BLaER1 treated with 17β-estradiol and CSF1 and Interleukin-3, amounts not matched to agents 10 nM and 100 nM (cell line): ENCODE data around the gene OGA.

Experiments used
- H3K27ac ChIP-seq, 11 experiments: shearing (Covaris generic); formaldehyde crosslinking; 2 replicates each; pipeline ENCODE4 v1.8.1; 2022
- H3K27me3 ChIP-seq, 11 experiments: shearing (Covaris generic); formaldehyde crosslinking; 2 replicates each; pipeline ENCODE4 v1.8.1; 2022
- H3K36me3 ChIP-seq, 11 experiments: shearing (Covaris generic); formaldehyde crosslinking; 2 replicates each; pipeline ENCODE4 v1.8.1; 2022
- H3K4me1 ChIP-seq, 10 experiments: shearing (Covaris generic); formaldehyde crosslinking; 2 replicates each; pipeline ENCODE4 v1.8.1; 2022
- H3K4me2 ChIP-seq, 11 experiments: shearing (Covaris generic); formaldehyde crosslinking; 2 replicates each; pipeline ENCODE4 v1.8.1; 2022
- H3K4me3 ChIP-seq, 10 experiments: shearing (Covaris generic); formaldehyde crosslinking; 2 replicates each; pipeline ENCODE4 v1.8.1; 2022
- H3K9ac ChIP-seq, 11 experiments: shearing (Covaris generic); formaldehyde crosslinking; 2 replicates each; pipeline ENCODE4 v1.8.1; 2022
- H3K9me3 ChIP-seq, 11 experiments: shearing (Covaris generic); formaldehyde crosslinking; replicated peaks in 1 of 11; 2 replicates each; pipeline ENCODE4 v1.8.1; 2022
- H4K20me1 ChIP-seq, 11 experiments: shearing (Covaris generic); formaldehyde crosslinking; 2 replicates each; pipeline ENCODE4 v1.8.1; 2022
- Cebpa-rat ChIP-seq, 11 experiments: shearing (Covaris generic); IDR thresholded peaks; 2 replicates each; pipeline ENCODE4 v1.8.1; 2022

The OGA gene

DNA sequence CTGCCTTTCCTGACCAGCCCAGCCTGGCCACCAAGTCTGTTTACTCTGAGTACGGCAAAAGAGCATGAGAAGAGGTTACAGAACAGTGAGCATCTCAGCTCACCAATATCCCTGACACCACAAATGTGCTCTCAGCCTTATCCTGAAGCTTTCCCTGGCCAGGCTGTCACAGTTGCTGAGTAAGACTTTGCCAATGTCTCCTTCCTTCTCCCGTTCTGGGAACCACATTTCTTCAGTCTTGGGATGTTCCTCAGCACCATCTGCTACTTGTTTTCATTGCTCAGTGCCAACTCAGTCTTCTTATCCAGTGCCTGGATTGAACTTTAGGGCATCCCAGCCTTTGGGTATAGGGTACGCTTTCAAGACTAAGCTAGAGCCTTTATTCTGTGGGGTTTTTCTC is 32.5 kb upstream of the OGA start:
- TF ChIP-seq Cebpa-rat (IDR thresholded peaks at IDR 0.05) = no peak
- H3K4me2 ChIP-seq = peak overlapping the region in 2 of 11 experiments; percentile 6 to 15; a peak in 1 of 22 replicates
- peaks cover 11 to 92% (median 54%) of the 10 kb centered on the region in 11 experiments for H4K20me1 ChIP-seq
- no peak overlapping the region for H3K9ac ChIP-seq
- no peaks in the 10 kb centered on the region for H3K27me3 ChIP-seq
- no peak overlapping the region for H3K27ac ChIP-seq
- H3K4me1 ChIP-seq = peaks cover 0 to 49% (median 20%) of the 10 kb centered on the region in 10 experiments; a peak in 16 of 20 replicates
- no peaks in the 10 kb centered on the region for H3K9me3 ChIP-seq
- peaks cover 19 to 71% (median 51%) of the 10 kb centered on the region in 11 experiments for H3K36me3 ChIP-seq
- H3K4me3 ChIP-seq = no peak overlapping the region

DNA sequence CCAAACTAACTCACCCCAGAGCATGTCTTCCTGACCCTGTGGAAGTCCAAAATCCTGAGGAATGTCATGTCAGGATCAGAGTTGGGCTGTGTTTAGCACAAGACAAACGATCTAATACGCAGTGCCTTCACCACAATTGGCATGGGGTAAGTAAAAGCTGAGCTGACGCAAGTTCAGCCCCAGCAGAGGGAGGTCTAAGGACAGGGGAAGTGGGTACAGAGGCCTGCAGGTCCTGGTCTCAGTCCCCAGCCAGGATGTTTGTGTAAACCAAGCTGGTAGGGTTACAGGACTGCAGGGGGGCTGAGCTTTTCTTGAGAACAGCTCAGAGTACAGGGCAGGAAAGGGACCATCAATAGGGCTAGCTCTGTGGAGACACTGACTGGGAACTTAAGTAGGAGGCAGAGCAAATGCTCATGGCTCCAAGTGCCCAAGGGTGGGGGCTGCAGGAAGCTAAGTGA is 30.7 kb upstream of the OGA start:
- no peak overlapping the region for H3K4me3 ChIP-seq
- no peak for TF ChIP-seq Cebpa-rat (IDR thresholded peaks at IDR 0.05)
- peaks cover 0 to 52% (median 20%) of the 10 kb centered on the region in 10 experiments; a peak in 16 of 20 replicates for H3K4me1 ChIP-seq
- peaks cover 27 to 96% (median 72%) of the 10 kb centered on the region in 11 experiments for H4K20me1 ChIP-seq
- peaks cover 24 to 88% (median 60%) of the 10 kb centered on the region in 11 experiments for H3K36me3 ChIP-seq
- peaks cover 0 to 4% (median 0%) of the 10 kb centered on the region in 11 experiments; a peak in 1 of 22 replicates for H3K27me3 ChIP-seq
- H3K9ac ChIP-seq = peak overlapping the region in 4 of 11 experiments; percentile 12 to 34 (median 20); a peak in 3 of 22 replicates
- peak overlapping the region in 8 of 11 experiments; percentile 10 to 49 (median 34); a peak in 10 of 22 replicates for H3K27ac ChIP-seq
- peak overlapping the region in 9 of 11 experiments; percentile 2 to 76 (median 62); a peak in 14 of 22 replicates for H3K4me2 ChIP-seq
- H3K9me3 ChIP-seq = no peaks in the 10 kb centered on the region

DNA sequence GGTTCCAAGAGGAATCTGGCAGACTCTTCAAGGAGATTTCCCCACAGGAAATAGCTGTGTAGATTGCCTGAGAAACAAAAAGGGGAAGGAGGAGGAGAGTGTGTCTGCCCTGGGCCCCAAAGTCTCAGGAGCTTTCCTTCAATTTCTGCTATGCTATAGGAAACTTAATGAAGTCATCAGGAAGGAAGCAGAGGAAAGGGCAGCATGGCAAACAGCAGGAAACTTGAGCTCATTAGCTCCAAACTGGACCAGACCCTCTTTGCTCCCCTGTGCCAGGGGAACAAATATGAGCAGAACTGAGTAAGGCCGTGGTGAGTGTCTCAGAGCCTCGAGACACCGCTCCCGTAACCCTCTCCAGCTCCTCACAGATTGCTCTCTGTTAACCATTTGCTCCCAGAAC is 30.2 kb upstream of the OGA start:
- H3K36me3 ChIP-seq = peaks cover 24 to 85% (median 60%) of the 10 kb centered on the region in 11 experiments
- H3K4me1 ChIP-seq = peaks cover 0 to 52% (median 20%) of the 10 kb centered on the region in 10 experiments; a peak in 16 of 20 replicates
- peaks cover 0 to 4% (median 0%) of the 10 kb centered on the region in 11 experiments; a peak in 1 of 22 replicates for H3K27me3 ChIP-seq
- H3K9ac ChIP-seq = peak overlapping the region in 5 of 11 experiments; percentile 1 to 34 (median 20); a peak in 3 of 22 replicates
- no peak overlapping the region for H3K4me3 ChIP-seq
- H4K20me1 ChIP-seq = peaks cover 30 to 93% (median 73%) of the 10 kb centered on the region in 11 experiments
- peak overlapping the region in 9 of 11 experiments; percentile 2 to 76 (median 62); a peak in 14 of 22 replicates for H3K4me2 ChIP-seq
- TF ChIP-seq Cebpa-rat (IDR thresholded peaks at IDR 0.05) = no peak
- peak overlapping the region in 8 of 11 experiments; percentile 10 to 49 (median 34); a peak in 12 of 22 replicates for H3K27ac ChIP-seq
- no peaks in the 10 kb centered on the region for H3K9me3 ChIP-seq

DNA sequence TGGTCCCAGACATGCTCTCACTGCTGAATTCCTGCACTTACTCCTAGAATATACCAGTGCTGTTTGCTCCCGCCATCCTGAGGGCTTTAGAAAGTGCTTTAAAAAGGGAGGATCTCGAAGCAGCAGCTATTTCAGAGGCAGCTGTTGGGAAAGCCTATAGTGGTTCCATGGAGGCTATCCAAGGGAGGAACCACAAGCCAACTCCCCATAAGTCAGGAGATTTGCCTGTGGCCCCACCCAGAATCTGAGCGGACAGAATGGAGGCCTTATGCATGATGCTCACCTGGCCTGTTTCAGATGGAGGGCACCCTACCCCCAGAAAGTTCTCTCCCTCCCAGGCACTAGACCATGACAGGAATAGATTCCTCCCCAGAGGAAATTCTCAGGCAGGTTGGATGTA is 27.6 kb upstream of the OGA start:
- no peak for TF ChIP-seq Cebpa-rat (IDR thresholded peaks at IDR 0.05)
- H3K4me2 ChIP-seq = no peak overlapping the region
- H3K36me3 ChIP-seq = peaks cover 21 to 65% (median 51%) of the 10 kb centered on the region in 11 experiments
- no peak overlapping the region for H3K9ac ChIP-seq
- H3K4me3 ChIP-seq = no peak overlapping the region
- peaks cover 10 to 56% (median 34%) of the 10 kb centered on the region in 10 experiments for H3K4me1 ChIP-seq
- no peak overlapping the region for H3K27ac ChIP-seq
- H3K27me3 ChIP-seq = peaks cover 0 to 27% (median 13%) of the 10 kb centered on the region in 11 experiments; a peak in 15 of 22 replicates
- peaks cover 47 to 93% (median 77%) of the 10 kb centered on the region in 11 experiments for H4K20me1 ChIP-seq
- H3K9me3 ChIP-seq = no peaks in the 10 kb centered on the region

DNA sequence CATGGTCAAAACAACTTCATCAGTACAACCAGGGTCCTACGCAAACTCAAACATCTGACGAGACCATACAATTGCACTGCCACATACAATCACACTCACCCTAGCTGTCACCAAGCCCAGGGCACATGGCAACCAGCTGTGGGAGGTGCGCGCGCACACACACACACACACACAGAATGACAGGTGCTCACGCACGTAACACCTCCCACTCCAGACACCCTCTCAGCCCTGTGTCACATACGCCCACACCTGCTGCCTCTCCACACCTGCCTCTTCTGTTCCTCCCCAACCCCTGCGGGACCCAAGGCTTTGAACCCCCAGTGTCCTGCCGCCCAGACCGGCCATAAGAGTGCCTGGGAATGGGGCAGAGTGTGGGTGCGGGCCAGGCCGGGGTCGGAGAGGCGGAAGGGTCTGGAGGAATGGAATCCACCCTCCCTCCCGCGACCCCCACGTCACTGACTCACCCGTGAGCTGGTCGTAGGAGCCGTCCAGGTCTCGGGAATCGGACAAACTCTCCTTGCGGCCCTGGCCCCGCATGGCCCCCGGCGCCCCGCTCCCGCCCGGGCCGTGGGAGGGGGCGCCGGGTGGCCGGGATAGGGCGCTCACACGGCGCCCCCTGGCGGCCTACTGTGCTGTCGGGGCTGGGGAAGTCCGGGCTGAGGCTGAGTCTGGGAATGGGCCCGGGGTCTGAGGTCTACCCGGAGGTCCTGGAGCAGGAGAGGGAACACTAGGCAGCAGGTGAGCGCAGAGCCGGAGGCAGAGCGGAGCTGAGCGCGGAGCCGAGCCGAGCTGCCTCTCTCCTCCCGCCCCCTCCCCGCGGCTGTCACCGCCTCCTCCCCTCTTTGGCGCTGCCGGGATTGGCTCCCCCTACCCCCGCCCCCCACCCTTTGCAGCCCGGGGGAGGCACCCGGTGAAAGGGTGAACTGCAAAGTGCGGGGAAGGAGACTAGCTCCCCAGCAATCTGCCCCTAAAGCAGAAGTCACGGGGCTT is 25.1 kb upstream of the OGA start, which contains the start of gene KCNIP2:
Gene KCNIP2, minus strand, starts transcription at position 769 of the 990 bp plus-strand sequence. Its CDS starts 232 bp downstream, at position 537.
- Histone ChIP-seq H3K4me3 (no peak within 1 kb of the TSS), H3K36me3 (peaks cover 13 to 43% (median 36%) of the 10 kb centered on the region in 11 experiments; a peak in 21 of 22 replicates), H4K20me1 (peaks cover 57 to 95% (median 84%) of the 10 kb centered on the region in 11 experiments), H3K27ac (no peak within 1 kb of the TSS), H3K4me2 (peak within 1 kb of the TSS in 2 of 11 experiments; percentile 23 to 43; a peak in 2 of 22 replicates), H3K4me1 (peaks cover 20 to 39% (median 32%) of the 10 kb centered on the region in 10 experiments), H3K27me3 (peaks cover 0 to 27% (median 13%) of the 10 kb centered on the region in 11 experiments; a peak in 15 of 22 replicates), H3K9ac (no peak within 1 kb of the TSS), H3K9me3 (no peaks in the 10 kb centered on the region)
- TF ChIP-seq Cebpa-rat (IDR thresholded peaks at IDR 0.05) = no peak

DNA sequence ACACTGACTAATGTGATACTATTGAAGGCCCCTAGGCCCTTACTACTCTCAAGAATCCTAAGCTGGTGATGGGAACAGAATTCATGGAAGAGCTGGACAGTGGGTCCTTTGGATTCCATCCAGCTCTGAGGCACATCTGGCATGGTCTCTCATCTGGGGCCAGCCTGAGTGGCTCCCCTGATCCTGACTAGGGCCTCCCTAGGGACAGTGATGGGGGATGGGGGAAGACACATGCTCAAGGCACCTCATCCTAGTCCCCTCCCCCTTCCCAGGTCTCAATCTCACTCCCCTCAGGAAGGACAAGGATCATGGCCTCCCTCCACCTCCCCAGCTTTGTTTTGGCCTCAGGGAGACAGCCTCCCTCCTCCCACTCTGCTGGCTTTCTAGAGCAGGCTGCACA is 23.6 kb upstream of the OGA start:
- Histone ChIP-seq H3K4me1 (peaks cover 15 to 31% (median 27%) of the 10 kb centered on the region in 10 experiments), H3K27me3 (peaks cover 0 to 27% (median 13%) of the 10 kb centered on the region in 11 experiments; a peak in 15 of 22 replicates), H3K9ac (no peak overlapping the region), H3K9me3 (no peaks in the 10 kb centered on the region), H4K20me1 (peaks cover 57 to 94% (median 69%) of the 10 kb centered on the region in 11 experiments), H3K27ac (no peak overlapping the region), H3K36me3 (peaks cover 7 to 28% (median 21%) of the 10 kb centered on the region in 11 experiments; a peak in 21 of 22 replicates), H3K4me3 (no peak overlapping the region), H3K4me2 (peak overlapping the region; percentile 85 to 97 (median 91))
- TF ChIP-seq Cebpa-rat (IDR thresholded peaks at IDR 0.05) = no peak

DNA sequence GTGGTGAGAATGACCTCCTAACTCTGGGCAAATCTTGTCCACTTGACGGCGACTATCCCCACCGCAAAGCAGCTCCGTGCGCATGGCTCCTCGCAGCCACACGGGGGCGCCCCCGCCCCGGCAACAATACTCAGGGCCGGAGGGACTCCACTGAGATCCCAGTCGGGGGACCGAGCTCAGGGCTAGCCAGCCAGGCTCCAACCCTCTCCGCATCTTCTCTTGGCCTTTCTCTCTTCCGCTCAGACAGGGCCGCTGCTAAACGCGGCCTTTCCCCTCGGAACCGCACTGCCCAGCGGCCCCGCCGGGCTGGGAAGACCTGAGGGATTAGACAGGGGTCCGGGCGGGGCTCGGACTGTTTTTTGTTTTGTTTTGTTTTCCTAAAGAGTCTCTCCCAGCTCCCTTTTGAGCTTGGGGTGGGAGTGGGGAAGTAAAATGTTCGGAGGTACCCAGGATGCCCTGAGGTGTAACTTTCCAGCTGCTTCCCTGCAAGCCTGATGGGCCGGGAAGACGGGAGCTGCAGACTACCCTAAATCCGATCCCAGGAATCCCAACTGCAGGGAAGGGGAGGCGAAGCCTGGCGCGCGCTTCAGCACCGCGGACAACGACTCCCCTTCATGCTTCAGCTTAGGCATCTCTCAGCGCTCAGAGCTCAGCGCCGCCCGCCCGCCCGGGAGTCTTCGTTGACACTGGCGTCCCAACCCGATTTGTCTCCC is 22.7 kb upstream of the OGA start:
- peak overlapping the region in 1 of 11 experiments; percentile 2; a peak in 1 of 22 replicates for H3K9ac ChIP-seq
- peaks cover 0 to 27% (median 13%) of the 10 kb centered on the region in 11 experiments; a peak in 15 of 22 replicates for H3K27me3 ChIP-seq
- H4K20me1 ChIP-seq = peaks cover 57 to 94% (median 69%) of the 10 kb centered on the region in 11 experiments

More for the DNA sequence above, 22.7 kb upstream of the OGA start:
- Histone ChIP-seq H3K27ac (no peak overlapping the region), H3K36me3 (peaks cover 0 to 18% (median 12%) of the 10 kb centered on the region in 11 experiments; a peak in 16 of 22 replicates), H3K4me3 (peak overlapping the region; percentile 31 to 65 (median 48); a peak in 18 of 20 replicates), H3K4me2 (peak overlapping the region; percentile 85 to 97 (median 91)), H3K4me1 (peaks cover 15 to 32% (median 27%) of the 10 kb centered on the region in 10 experiments), H3K9me3 (no peaks in the 10 kb centered on the region)
- TF ChIP-seq Cebpa-rat (IDR thresholded peaks at IDR 0.05) = no peak
